ENCODE measurements around the gene RPTOR. TPM values are rescaled to one million over a fixed set of nuclear protein-coding genes. Genes with fewer than 3 reads are reported as not detected.

Gene RPTOR
- total and polyA plus RNA-seq, 10 of the 15 experiments (the other 5 are each of a cell fraction or from before 2014, with no cell fraction given), result 0.18 to 32.1 (median 7.8) TPM

DNA sequence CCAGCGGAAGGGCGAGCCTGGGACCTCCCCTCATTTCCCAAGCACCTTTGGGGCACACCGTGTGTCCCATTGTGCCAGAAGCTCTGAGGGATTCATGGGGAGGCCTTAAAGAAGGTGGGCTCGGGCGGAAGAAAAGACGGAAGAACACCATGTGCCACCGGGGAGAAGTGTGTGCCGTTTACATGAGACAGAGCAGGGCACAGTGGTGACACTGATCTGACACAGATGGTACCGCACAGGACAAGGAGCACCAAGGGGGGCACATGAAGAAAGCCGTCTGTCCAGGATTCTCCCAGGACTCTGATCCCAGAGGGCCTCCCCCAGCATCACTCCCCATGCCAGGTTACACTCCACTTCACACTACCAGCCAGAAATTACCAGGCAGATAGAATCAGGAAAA is 318.3 kb downstream of the RPTOR start (continued):
- TF ChIP-seq, protein P1, sequence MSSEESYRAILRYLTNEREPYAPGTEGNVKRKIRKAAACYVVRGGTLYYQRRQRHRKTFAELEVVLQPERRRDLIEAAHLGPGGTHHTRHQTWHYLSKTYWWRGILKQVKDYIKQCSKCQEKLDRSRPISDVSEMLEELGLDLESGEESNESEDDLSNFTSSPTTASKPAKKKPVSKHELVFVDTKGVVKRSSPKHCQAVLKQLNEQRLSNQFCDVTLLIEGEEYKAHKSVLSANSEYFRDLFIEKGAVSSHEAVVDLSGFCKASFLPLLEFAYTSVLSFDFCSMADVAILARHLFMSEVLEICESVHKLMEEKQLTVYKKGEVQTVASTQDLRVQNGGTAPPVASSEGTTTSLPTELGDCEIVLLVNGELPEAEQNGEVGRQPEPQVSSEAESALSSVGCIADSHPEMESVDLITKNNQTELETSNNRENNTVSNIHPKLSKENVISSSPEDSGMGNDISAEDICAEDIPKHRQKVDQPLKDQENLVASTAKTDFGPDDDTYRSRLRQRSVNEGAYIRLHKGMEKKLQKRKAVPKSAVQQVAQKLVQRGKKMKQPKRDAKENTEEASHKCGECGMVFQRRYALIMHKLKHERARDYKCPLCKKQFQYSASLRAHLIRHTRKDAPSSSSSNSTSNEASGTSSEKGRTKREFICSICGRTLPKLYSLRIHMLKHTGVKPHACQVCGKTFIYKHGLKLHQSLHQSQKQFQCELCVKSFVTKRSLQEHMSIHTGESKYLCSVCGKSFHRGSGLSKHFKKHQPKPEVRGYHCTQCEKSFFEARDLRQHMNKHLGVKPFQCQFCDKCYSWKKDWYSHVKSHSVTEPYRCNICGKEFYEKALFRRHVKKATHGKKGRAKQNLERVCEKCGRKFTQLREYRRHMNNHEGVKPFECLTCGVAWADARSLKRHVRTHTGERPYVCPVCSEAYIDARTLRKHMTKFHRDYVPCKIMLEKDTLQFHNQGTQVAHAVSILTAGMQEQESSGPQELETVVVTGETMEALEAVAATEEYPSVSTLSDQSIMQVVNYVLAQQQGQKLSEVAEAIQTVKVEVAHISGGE (CRISPR knock-in tag; IDR thresholded peaks at IDR 0.05), result no peak
- TF ChIP-seq RAD51 (IDR thresholded peaks at IDR 0.05) (no peak), TCF12 (IDR thresholded peaks at IDR 0.05; ENCODE audit: low read depth, low read length) (no peak), SP1 (IDR thresholded peaks at IDR 0.05; ENCODE audit: low read depth, low read length) (no peak), MEF2A (IDR thresholded peaks at IDR 0.05; ENCODE audit: insufficient read depth, low read depth, low read length) (no peak), RELA (IDR thresholded peaks at IDR 0.05; ENCODE audit: borderline replicate concordance, partially characterized antibody) (no peak), NR2C1 (IDR thresholded peaks at IDR 0.05) (no peak)
- TF ChIP-seq, protein P2, sequence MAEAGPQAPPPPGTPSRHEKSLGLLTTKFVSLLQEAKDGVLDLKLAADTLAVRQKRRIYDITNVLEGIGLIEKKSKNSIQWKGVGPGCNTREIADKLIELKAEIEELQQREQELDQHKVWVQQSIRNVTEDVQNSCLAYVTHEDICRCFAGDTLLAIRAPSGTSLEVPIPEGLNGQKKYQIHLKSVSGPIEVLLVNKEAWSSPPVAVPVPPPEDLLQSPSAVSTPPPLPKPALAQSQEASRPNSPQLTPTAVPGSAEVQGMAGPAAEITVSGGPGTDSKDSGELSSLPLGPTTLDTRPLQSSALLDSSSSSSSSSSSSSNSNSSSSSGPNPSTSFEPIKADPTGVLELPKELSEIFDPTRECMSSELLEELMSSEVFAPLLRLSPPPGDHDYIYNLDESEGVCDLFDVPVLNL (IDR thresholded peaks at IDR 0.05; ENCODE audit: low read depth, low read length), result no peak
- TF ChIP-seq, protein P3, sequence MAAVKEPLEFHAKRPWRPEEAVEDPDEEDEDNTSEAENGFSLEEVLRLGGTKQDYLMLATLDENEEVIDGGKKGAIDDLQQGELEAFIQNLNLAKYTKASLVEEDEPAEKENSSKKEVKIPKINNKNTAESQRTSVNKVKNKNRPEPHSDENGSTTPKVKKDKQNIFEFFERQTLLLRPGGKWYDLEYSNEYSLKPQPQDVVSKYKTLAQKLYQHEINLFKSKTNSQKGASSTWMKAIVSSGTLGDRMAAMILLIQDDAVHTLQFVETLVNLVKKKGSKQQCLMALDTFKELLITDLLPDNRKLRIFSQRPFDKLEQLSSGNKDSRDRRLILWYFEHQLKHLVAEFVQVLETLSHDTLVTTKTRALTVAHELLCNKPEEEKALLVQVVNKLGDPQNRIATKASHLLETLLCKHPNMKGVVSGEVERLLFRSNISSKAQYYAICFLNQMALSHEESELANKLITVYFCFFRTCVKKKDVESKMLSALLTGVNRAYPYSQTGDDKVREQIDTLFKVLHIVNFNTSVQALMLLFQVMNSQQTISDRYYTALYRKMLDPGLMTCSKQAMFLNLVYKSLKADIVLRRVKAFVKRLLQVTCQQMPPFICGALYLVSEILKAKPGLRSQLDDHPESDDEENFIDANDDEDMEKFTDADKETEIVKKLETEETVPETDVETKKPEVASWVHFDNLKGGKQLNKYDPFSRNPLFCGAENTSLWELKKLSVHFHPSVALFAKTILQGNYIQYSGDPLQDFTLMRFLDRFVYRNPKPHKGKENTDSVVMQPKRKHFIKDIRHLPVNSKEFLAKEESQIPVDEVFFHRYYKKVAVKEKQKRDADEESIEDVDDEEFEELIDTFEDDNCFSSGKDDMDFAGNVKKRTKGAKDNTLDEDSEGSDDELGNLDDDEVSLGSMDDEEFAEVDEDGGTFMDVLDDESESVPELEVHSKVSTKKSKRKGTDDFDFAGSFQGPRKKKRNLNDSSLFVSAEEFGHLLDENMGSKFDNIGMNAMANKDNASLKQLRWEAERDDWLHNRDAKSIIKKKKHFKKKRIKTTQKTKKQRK (IDR thresholded peaks at IDR 0.05; ENCODE audit: low read depth, low read length), result no peak
